ENCODE results near the gene PARM1.

- TF ChIP-seq CTCF (IDR thresholded peaks at IDR 0.05) = no peak
- no peak for TF ChIP-seq POLR2A (IDR thresholded peaks at IDR 0.05)
Observed at GRCh38 chr4:74975082-74975481, 42.2 kb downstream of the PARM1 start.

Data from Peyer's patch (tissue), 4 donors.